ENCODE data around the gene OLR1.

The OLR1 gene

DNA sequence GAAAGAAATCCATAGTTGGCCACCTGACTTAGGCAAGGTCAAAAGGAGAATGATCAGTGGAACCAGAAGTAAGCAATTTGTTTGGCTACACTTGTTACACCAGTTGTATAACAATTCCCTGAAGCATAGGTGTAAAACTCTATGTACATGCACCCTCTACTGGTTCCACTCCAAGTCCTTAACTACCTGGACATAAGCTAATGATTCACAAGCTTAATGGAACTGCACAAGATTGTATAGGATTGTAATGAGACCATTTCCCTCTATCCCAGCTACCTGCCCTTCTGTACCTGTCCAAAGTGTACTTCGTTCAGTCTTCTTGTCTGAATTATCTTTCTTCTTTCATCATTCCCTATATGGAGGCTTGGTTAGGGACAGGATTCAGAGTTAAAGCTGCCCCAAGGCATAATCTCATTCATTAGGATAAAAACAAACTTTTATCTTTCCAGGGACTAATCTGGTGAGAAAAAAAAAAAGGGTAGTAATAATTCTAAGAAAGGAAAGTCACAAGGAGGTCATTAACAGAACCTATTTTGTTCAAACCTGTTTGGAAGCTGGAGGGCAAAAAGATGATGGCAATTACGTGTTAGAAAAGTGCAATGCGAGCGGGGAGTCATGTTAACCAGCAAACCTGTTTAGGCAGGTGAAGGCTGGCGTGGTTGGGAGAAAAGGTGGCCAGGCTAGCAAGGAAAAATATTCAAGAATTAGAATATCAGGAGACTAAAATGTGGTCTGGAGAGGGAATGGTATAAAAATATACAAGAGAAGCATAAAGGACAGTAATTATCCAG lies 4.1 kb upstream of the OLR1 start:
- Histone ChIP-seq H3K9me3 (ENCODE audit: severe bottlenecking) (no peaks in the 10 kb centered on the region), H3K27ac (ENCODE audit: poor library complexity, severe bottlenecking) (peak overlapping the region; percentile 16), H3K36me3 (ENCODE audit: low read depth) (no peaks in the 10 kb centered on the region), H3K27me3 (ENCODE audit: insufficient read depth, poor library complexity, severe bottlenecking) (no peaks in the 10 kb centered on the region), H3K4me3 (ENCODE audit: severe bottlenecking) (no peak overlapping the region), H3K4me1 (ENCODE audit: insufficient read depth, poor library complexity, severe bottlenecking) (peaks cover 12% of the 10 kb centered on the region)
- DNase-seq (ENCODE audit: low spot score) (no peak), ATAC-seq (ENCODE audit: low read depth) (no peak)
- TF ChIP-seq, protein P1, sequence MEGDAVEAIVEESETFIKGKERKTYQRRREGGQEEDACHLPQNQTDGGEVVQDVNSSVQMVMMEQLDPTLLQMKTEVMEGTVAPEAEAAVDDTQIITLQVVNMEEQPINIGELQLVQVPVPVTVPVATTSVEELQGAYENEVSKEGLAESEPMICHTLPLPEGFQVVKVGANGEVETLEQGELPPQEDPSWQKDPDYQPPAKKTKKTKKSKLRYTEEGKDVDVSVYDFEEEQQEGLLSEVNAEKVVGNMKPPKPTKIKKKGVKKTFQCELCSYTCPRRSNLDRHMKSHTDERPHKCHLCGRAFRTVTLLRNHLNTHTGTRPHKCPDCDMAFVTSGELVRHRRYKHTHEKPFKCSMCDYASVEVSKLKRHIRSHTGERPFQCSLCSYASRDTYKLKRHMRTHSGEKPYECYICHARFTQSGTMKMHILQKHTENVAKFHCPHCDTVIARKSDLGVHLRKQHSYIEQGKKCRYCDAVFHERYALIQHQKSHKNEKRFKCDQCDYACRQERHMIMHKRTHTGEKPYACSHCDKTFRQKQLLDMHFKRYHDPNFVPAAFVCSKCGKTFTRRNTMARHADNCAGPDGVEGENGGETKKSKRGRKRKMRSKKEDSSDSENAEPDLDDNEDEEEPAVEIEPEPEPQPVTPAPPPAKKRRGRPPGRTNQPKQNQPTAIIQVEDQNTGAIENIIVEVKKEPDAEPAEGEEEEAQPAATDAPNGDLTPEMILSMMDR (IDR thresholded peaks at IDR 0.05; ENCODE audit: poor library complexity, severe bottlenecking): no peak

- Histone ChIP-seq H3K9me3 (ENCODE audit: severe bottlenecking) (no peaks in the 10 kb centered on the region), H3K27me3 (ENCODE audit: insufficient read depth, poor library complexity, severe bottlenecking) (no peaks in the 10 kb centered on the region), H3K27ac (ENCODE audit: poor library complexity, severe bottlenecking) (peak overlapping the region; percentile 16), H3K36me3 (ENCODE audit: low read depth) (no peaks in the 10 kb centered on the region), H3K4me3 (ENCODE audit: severe bottlenecking) (no peak overlapping the region), H3K4me1 (ENCODE audit: insufficient read depth, poor library complexity, severe bottlenecking) (peaks cover 12% of the 10 kb centered on the region)
- DNase-seq (ENCODE audit: low spot score) (no peak), ATAC-seq (ENCODE audit: low read depth) (no peak)
- TF ChIP-seq, protein P1 (IDR thresholded peaks at IDR 0.05; ENCODE audit: poor library complexity, severe bottlenecking): no peak
Observed at GRCh38 chr12:10174986-10175614, 3.2 kb upstream of the OLR1 start.

- Histone ChIP-seq H3K4me1 (ENCODE audit: insufficient read depth, poor library complexity, severe bottlenecking) (peaks cover 16% of the 10 kb centered on the region), H3K36me3 (ENCODE audit: low read depth) (no peaks in the 10 kb centered on the region), H3K9me3 (ENCODE audit: severe bottlenecking) (no peaks in the 10 kb centered on the region), H3K27ac (ENCODE audit: poor library complexity, severe bottlenecking) (no peak overlapping the region), H3K27me3 (ENCODE audit: insufficient read depth, poor library complexity, severe bottlenecking) (no peaks in the 10 kb centered on the region), H3K4me3 (ENCODE audit: severe bottlenecking) (no peak overlapping the region)
- ATAC-seq (ENCODE audit: low read depth): peak; percentile 70
- TF ChIP-seq, protein P1 (IDR thresholded peaks at IDR 0.05; ENCODE audit: poor library complexity, severe bottlenecking): no peak
- no peak for DNase-seq (ENCODE audit: low spot score)
Observed at GRCh38 chr12:10170216-10170615, 1.7 kb downstream of the OLR1 start.

DNA sequence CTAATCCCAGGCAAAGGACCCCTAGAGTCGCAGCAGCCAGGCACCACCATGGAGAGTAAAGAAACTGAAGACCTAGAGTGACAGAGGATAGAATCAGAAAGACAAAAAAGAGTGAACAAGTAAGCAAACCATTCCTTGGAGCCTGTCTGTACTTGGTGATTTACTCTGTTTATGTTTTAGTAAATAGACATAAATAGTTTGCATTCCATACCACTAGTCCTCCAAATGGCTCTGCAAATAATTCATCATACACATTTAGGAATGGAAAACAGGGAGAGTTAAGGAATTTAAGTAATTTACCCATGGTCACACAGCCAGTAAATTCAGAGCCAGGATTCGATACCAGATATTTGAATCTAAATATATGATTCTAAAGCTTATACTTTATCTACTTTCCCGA lies 2.8 kb downstream of the OLR1 start:
- Histone ChIP-seq H3K36me3 (ENCODE audit: low read depth) (no peaks in the 10 kb centered on the region), H3K4me3 (ENCODE audit: severe bottlenecking) (no peak overlapping the region), H3K9me3 (ENCODE audit: severe bottlenecking) (no peaks in the 10 kb centered on the region), H3K27ac (ENCODE audit: poor library complexity, severe bottlenecking) (no peak overlapping the region), H3K4me1 (ENCODE audit: insufficient read depth, poor library complexity, severe bottlenecking) (peaks cover 16% of the 10 kb centered on the region), H3K27me3 (ENCODE audit: insufficient read depth, poor library complexity, severe bottlenecking) (no peaks in the 10 kb centered on the region)
- DNase-seq (ENCODE audit: low spot score) (no peak), ATAC-seq (ENCODE audit: low read depth) (peak; percentile 44; the same call in 2 of the 3 replicates)
- TF ChIP-seq, protein P1 (IDR thresholded peaks at IDR 0.05; ENCODE audit: poor library complexity, severe bottlenecking): no peak

GRCh38 chr12:10167599-10167998 lies 4.3 kb downstream of the OLR1 start:
- Histone ChIP-seq H3K27me3 (ENCODE audit: insufficient read depth, poor library complexity, severe bottlenecking) (no peaks in the 10 kb centered on the region), H3K4me1 (ENCODE audit: insufficient read depth, poor library complexity, severe bottlenecking) (peaks cover 16% of the 10 kb centered on the region), H3K27ac (ENCODE audit: poor library complexity, severe bottlenecking) (no peak overlapping the region), H3K36me3 (ENCODE audit: low read depth) (no peaks in the 10 kb centered on the region), H3K4me3 (ENCODE audit: severe bottlenecking) (no peak overlapping the region), H3K9me3 (ENCODE audit: severe bottlenecking) (no peaks in the 10 kb centered on the region)
- ATAC-seq (ENCODE audit: low read depth): no peak; the same call in 1 of the 3 replicates
- DNase-seq (ENCODE audit: low spot score): no peak
- TF ChIP-seq, protein P1 (IDR thresholded peaks at IDR 0.05; ENCODE audit: poor library complexity, severe bottlenecking): no peak

All from RWPE2 (cell line).